ENCODE data around the gene DGCR6L. TPM values are rescaled to one million over a fixed set of nuclear protein-coding genes. Genes with fewer than 3 reads are reported as not detected.

DGCR6L gene
- total RNA-seq, 1 donor from 2014 or later, result 33.3 TPM

DNA sequence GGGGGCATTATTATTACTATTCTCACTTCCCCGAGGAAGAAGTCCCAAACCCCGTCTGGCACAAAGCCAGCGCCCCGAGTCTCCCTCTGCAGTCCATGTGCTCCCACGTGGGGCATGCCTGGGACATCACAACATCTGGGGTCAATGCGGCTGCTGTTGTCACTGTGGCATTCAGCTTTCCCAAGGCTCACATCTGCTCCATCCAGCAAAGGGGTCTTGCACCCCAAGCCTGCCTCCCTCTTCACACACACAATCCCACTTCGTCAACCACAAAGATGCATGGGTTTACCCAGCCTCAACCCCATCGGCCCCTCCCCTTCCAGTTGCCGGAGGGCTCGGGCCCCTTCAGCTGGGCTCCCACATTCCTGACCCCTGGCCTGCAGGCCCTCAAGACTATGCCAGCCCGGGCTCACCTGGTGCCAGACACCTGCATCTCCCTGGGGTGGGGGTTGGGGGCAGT is 28.2 kb downstream of the DGCR6L start:
- H3K4me3 ChIP-seq (ENCODE audit: insufficient read depth, low read depth, low read length), result no peak overlapping the region
- Mint-ChIP-seq H3K36me3 (ENCODE audit: low read depth, unreplicated experiment) (no peaks in the 10 kb centered on the region), H3K4me1 (ENCODE audit: low read depth, unreplicated experiment) (no peaks in the 10 kb centered on the region), H3K27me3 (ENCODE audit: low read depth, unreplicated experiment) (peaks cover 55% of the 10 kb centered on the region), H3K27ac (ENCODE audit: unreplicated experiment) (no peak overlapping the region), H3K4me3 (ENCODE audit: unreplicated experiment) (no peak overlapping the region), H3K9me3 (ENCODE audit: unreplicated experiment) (no peaks in the 10 kb centered on the region)
- H3K27ac ChIP-seq (ENCODE audit: low read depth, low read length), result no peak overlapping the region
- TF ChIP-seq, protein P1, sequence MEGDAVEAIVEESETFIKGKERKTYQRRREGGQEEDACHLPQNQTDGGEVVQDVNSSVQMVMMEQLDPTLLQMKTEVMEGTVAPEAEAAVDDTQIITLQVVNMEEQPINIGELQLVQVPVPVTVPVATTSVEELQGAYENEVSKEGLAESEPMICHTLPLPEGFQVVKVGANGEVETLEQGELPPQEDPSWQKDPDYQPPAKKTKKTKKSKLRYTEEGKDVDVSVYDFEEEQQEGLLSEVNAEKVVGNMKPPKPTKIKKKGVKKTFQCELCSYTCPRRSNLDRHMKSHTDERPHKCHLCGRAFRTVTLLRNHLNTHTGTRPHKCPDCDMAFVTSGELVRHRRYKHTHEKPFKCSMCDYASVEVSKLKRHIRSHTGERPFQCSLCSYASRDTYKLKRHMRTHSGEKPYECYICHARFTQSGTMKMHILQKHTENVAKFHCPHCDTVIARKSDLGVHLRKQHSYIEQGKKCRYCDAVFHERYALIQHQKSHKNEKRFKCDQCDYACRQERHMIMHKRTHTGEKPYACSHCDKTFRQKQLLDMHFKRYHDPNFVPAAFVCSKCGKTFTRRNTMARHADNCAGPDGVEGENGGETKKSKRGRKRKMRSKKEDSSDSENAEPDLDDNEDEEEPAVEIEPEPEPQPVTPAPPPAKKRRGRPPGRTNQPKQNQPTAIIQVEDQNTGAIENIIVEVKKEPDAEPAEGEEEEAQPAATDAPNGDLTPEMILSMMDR (IDR thresholded peaks at IDR 0.05; ENCODE audit: insufficient read depth, low read depth, low read length), result no peak
- TF ChIP-seq EZH2 (IDR thresholded peaks at IDR 0.05; ENCODE audit: insufficient read depth, low read length), result no peak
- no peaks in the 10 kb centered on the region for H3K9me3 ChIP-seq (ENCODE audit: insufficient read depth, low read depth, low read length)
- DNase-seq (ENCODE audit: low read depth) (no peak), FAIRE-seq (no peak)
- H3K4me2 ChIP-seq (ENCODE audit: low read length), result no peak overlapping the region
- no peaks in the 10 kb centered on the region for H3K36me3 ChIP-seq (ENCODE audit: insufficient read depth, low read length)
- H3K4me1 ChIP-seq (ENCODE audit: insufficient read depth, low read length), result no peaks in the 10 kb centered on the region
- H3K79me2 ChIP-seq (ENCODE audit: insufficient read depth, low read length), result no peaks in the 10 kb centered on the region
- H3K27me3 ChIP-seq (ENCODE audit: insufficient read depth, low read length), result peaks cover 8% of the 10 kb centered on the region
- no peak overlapping the region for H3K9ac ChIP-seq (ENCODE audit: low read length)
- H4K20me1 ChIP-seq (ENCODE audit: insufficient read depth, low read length), result no peaks in the 10 kb centered on the region
- H2AFZ ChIP-seq (ENCODE audit: low read depth, low read length), result no peak overlapping the region

DNA sequence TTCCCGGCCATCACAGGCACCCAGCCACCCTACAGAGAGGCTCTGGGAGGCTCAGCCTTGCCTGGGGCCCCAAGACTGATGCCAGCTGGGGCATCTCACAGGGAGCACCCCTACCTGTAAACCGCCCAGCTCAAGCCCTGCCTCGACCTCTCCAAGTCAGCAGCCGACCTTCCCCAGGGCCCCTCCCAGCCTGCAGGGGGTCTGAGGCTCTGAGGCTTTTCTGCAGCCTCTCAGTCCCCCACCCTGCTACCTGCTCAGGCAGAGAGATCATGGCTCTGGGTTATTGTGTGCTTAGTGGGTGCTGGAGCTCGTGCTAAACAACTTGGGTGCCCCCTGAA is 28.6 kb downstream of the DGCR6L start:
- no peak overlapping the region for H2AFZ ChIP-seq (ENCODE audit: low read depth, low read length)
- no peaks in the 10 kb centered on the region for H3K4me1 ChIP-seq (ENCODE audit: insufficient read depth, low read length)
- no peak overlapping the region for H3K27ac ChIP-seq (ENCODE audit: low read depth, low read length)
- no peak overlapping the region for H3K9ac ChIP-seq (ENCODE audit: low read length)
- no peaks in the 10 kb centered on the region for H3K9me3 ChIP-seq (ENCODE audit: insufficient read depth, low read depth, low read length)
- Mint-ChIP-seq H3K27me3 (ENCODE audit: low read depth, unreplicated experiment) (peaks cover 52% of the 10 kb centered on the region), H3K4me3 (ENCODE audit: unreplicated experiment) (no peak overlapping the region), H3K36me3 (ENCODE audit: low read depth, unreplicated experiment) (no peaks in the 10 kb centered on the region), H3K4me1 (ENCODE audit: low read depth, unreplicated experiment) (no peaks in the 10 kb centered on the region), H3K9me3 (ENCODE audit: unreplicated experiment) (no peaks in the 10 kb centered on the region), H3K27ac (ENCODE audit: unreplicated experiment) (no peak overlapping the region)
- H3K79me2 ChIP-seq (ENCODE audit: insufficient read depth, low read length), result no peaks in the 10 kb centered on the region
- peaks cover 7% of the 10 kb centered on the region for H3K27me3 ChIP-seq (ENCODE audit: insufficient read depth, low read length)
- no peak overlapping the region for H3K4me2 ChIP-seq (ENCODE audit: low read length)
- H4K20me1 ChIP-seq (ENCODE audit: insufficient read depth, low read length), result no peaks in the 10 kb centered on the region
- FAIRE-seq, result no peak
- no peak for DNase-seq (ENCODE audit: low read depth)
- TF ChIP-seq, protein P1 (IDR thresholded peaks at IDR 0.05; ENCODE audit: insufficient read depth, low read depth, low read length), result no peak
- TF ChIP-seq EZH2 (IDR thresholded peaks at IDR 0.05; ENCODE audit: insufficient read depth, low read length), result no peak
- H3K4me3 ChIP-seq (ENCODE audit: insufficient read depth, low read depth, low read length), result no peak overlapping the region
- no peaks in the 10 kb centered on the region for H3K36me3 ChIP-seq (ENCODE audit: insufficient read depth, low read length)

DNA sequence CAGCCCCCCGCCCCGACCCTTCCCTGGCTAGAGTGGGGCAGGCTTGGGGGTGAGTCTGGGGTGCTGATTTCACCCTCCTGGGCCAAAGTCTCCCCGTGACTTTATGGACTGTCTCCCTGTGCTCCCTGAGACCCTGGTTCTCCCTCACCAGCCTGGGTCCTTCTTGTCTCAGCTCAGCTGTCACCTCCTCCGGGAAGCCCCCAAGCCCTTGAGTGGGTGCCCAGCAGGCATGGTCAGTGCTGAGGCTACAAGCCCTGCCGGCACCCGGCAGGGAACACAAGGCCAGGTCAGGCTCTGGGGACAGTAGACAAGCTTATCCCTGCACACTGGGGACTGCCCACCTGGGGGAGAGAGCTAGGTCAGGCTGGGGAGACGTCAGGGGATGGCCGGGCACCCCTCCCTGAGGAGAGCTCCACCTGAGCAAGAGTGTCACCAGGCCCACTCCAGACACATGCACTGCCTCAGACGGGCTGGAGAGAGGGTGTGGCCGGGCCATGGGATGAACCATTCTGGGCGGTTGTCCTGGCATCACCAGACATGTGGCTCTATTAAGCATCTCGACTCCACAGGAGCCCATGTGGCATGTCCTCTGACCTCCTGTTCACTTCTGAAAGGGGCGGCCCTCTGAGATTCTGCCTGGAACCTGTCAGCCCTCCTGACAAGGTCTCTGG is 29.1 kb downstream of the DGCR6L start:
- H4K20me1 ChIP-seq (ENCODE audit: insufficient read depth, low read length), result no peaks in the 10 kb centered on the region
- H3K9me3 Mint-ChIP-seq (ENCODE audit: unreplicated experiment), result no peaks in the 10 kb centered on the region
- no peak overlapping the region for H3K4me3 Mint-ChIP-seq (ENCODE audit: unreplicated experiment)
- H3K27me3 Mint-ChIP-seq (ENCODE audit: low read depth, unreplicated experiment), result peaks cover 52% of the 10 kb centered on the region
- no peak overlapping the region for H3K27ac ChIP-seq (ENCODE audit: low read depth, low read length)
- H3K36me3 Mint-ChIP-seq (ENCODE audit: low read depth, unreplicated experiment), result no peaks in the 10 kb centered on the region
- no peak for FAIRE-seq
- H2AFZ ChIP-seq (ENCODE audit: low read depth, low read length), result no peak overlapping the region
- H3K27ac Mint-ChIP-seq (ENCODE audit: unreplicated experiment), result no peak overlapping the region
- peaks cover 5% of the 10 kb centered on the region for H3K27me3 ChIP-seq (ENCODE audit: insufficient read depth, low read length)
- H3K4me1 Mint-ChIP-seq (ENCODE audit: low read depth, unreplicated experiment), result no peaks in the 10 kb centered on the region
- no peaks in the 10 kb centered on the region for H3K4me1 ChIP-seq (ENCODE audit: insufficient read depth, low read length)
- TF ChIP-seq, protein P1 (IDR thresholded peaks at IDR 0.05; ENCODE audit: insufficient read depth, low read depth, low read length), result no peak
- peak; percentile 8 for TF ChIP-seq EZH2 (IDR thresholded peaks at IDR 0.05; ENCODE audit: insufficient read depth, low read length)
- no peak overlapping the region for H3K4me3 ChIP-seq (ENCODE audit: insufficient read depth, low read depth, low read length)
- DNase-seq (ENCODE audit: low read depth), result no peak
- H3K4me2 ChIP-seq (ENCODE audit: low read length), result no peak overlapping the region
- no peaks in the 10 kb centered on the region for H3K79me2 ChIP-seq (ENCODE audit: insufficient read depth, low read length)
- no peaks in the 10 kb centered on the region for H3K36me3 ChIP-seq (ENCODE audit: insufficient read depth, low read length)
- H3K9me3 ChIP-seq (ENCODE audit: insufficient read depth, low read depth, low read length), result no peaks in the 10 kb centered on the region
- H3K9ac ChIP-seq (ENCODE audit: low read length), result no peak overlapping the region

Measured in astrocyte (in vitro differentiated cells and primary cell).